A549 (cell line): ENCODE results near the gene HOXA2. TPM values are rescaled to one million over a fixed set of nuclear protein-coding genes. Genes with fewer than 3 reads are reported as not detected.
A peak's percentile ranks its signal among the peaks of the same experiment; 100 is the strongest.

ENCODE experiments used
- ATAC-seq, 2 experiments: fragments of 200-7000 bp in 1 of 2; fragments of >200 bp in 1 of 2; cut with Nextera tagmentation in 1 of 2; cut with Tn5 transposase in 1 of 2; 3 replicates each; pipeline versions ENCODE4 v1.8.0 to v1.9.1; 2018 to 2020; ENCODE audit warnings: mild to moderate bottlenecking in 1 of 2, moderate library complexity in 1 of 2
- CTCF ChIA-PET: fragments of 300-600 bp; sonication (Branson Sonifier 250); formaldehyde crosslinking; extraction: SDS; loops from one replicate; lab custom pipeline; 2021; ENCODE audit warnings: antibody characterized with exemption, inconsistent platforms; lab: Yijun Ruan, JAX
- POLR2A ChIA-PET: fragments of 350-600 bp; formaldehyde crosslinking; extraction: SDS; loops from one replicate; lab custom pipeline; 2021; ENCODE audit warnings: antibody characterized with exemption, inconsistent platforms; lab: Yijun Ruan, JAX
- DNase-seq, 2 experiments: peaks; one replicate each; pipeline versions ENCODE4 v3.0.0 to v3.0.0-alpha.2; 2011 to 2016; ENCODE audit warnings: low read depth in 1 of 2, low spot score in 1 of 2
- FAIRE-seq: peaks from 2 replicates; lab custom pipeline; 2011; peaks lifted over from hg19 to GRCh38; lab: Jason Lieb, UNC
- H3K27ac ChIP-seq, 2 experiments: fragments of >200 bp; sonication (Bioruptor Twin); formaldehyde crosslinking; 3 replicates each; pipeline ENCODE4 v1.5.1; 2016 to 2017
- H3K4me1 ChIP-seq: fragments of >200 bp; sonication (Bioruptor Twin); formaldehyde crosslinking; 3 replicates; pipeline ENCODE4 v1.6.1; 2016
- H3K4me2 ChIP-seq: fragments of >200 bp; sonication (Bioruptor Twin); formaldehyde crosslinking; 3 replicates; pipeline ENCODE4 v1.6.1; 2016
- H3K4me3 ChIP-seq: fragments of >200 bp; sonication (Bioruptor Twin); formaldehyde crosslinking; 3 replicates; pipeline ENCODE4 v1.5.1; 2016
- H3K9me3 ChIP-seq: fragments of >200 bp; sonication (Bioruptor Twin); formaldehyde crosslinking; 3 replicates; pipeline ENCODE4 v1.6.1; 2016
- BHLHE40 ChIP-seq: IDR thresholded peaks from 2 replicates; pipeline ENCODE4 v1.6.1; 2012; ENCODE audit warnings: low read depth, low read length, inconsistent platforms
- CBX2 ChIP-seq: fragments of 200-600 bp; sonication (generic); IDR thresholded peaks from 2 replicates; pipeline ENCODE4 v1.6.1; 2016; ENCODE audit warnings: low read depth, mild to moderate bottlenecking, borderline replicate concordance
- E2F6 ChIP-seq: IDR thresholded peaks from 2 replicates; pipeline ENCODE4 v1.6.1; 2012; ENCODE audit warnings: low read depth, borderline replicate concordance
- EHMT2 ChIP-seq: fragments of 200-600 bp; sonication (generic); IDR thresholded peaks from 2 replicates; pipeline ENCODE4 v1.6.1; 2016; ENCODE audit warnings: antibody characterized with exemption, low read depth, mild to moderate bottlenecking, moderate library complexity
- EP300 ChIP-seq, 2 experiments: fragments of >200 bp; sonication (Bioruptor Twin); formaldehyde crosslinking; IDR thresholded peaks; 2 replicates in 1 of 2; 3 replicates in 1 of 2; pipeline ENCODE4 v1.6.1; 2016 to 2017
- GATA3 ChIP-seq: IDR thresholded peaks from 2 replicates; pipeline ENCODE4 v1.6.1; 2012; ENCODE audit warnings: borderline replicate concordance
- HEYL ChIP-seq: fragments of 250-450 bp; sonication (Bioruptor Pico); IDR thresholded peaks from 2 replicates; pipeline ENCODE4 v1.8.0; 2021; ENCODE audit warnings: mild to moderate bottlenecking, moderate library complexity
- JUNB ChIP-seq: fragments of >200 bp; sonication (Bioruptor Twin); formaldehyde crosslinking; IDR thresholded peaks from 2 replicates; pipeline ENCODE4 v1.6.1; 2016
- MAFK ChIP-seq: fragments of 450-650 bp; IDR thresholded peaks from 2 replicates; pipeline ENCODE4 v1.6.1; 2014; ENCODE audit not compliant: partially characterized antibody
- NFE2L2 ChIP-seq: fragments of 150-350 bp; conservative IDR thresholded peaks from 2 replicates; pipeline ENCODE4 v1.6.1; 2014; ENCODE audit warnings: low read length
- NPAS2 ChIP-seq: fragments of 250-450 bp; sonication (Bioruptor Pico); IDR thresholded peaks from 2 replicates; pipeline ENCODE4 v1.8.0; 2022; ENCODE audit warnings: mild to moderate bottlenecking, moderate library complexity, borderline replicate concordance
- PHF8 ChIP-seq: fragments of 200-600 bp; sonication (generic); IDR thresholded peaks from 2 replicates; pipeline ENCODE4 v1.6.1; 2016; ENCODE audit warnings: low read depth, mild to moderate bottlenecking, antibody characterized with exemption, moderate library complexity, borderline replicate concordance
- POLR2A ChIP-seq: IDR thresholded peaks from 2 replicates; pipeline ENCODE4 v1.6.1; 2012; ENCODE audit warnings: mild to moderate bottlenecking, low read length
- POLR2AphosphoS2 ChIP-seq: conservative IDR thresholded peaks from 2 replicates; pipeline ENCODE4 v1.6.1; 2012; ENCODE audit warnings: low read length, improper control_type of control experiment, inconsistent platforms
- RARB ChIP-seq: fragments of 250-450 bp; sonication (Bioruptor Pico); IDR thresholded peaks from 2 replicates; pipeline ENCODE4 v1.8.0; 2021; ENCODE audit warnings: mild to moderate bottlenecking, moderate library complexity
- RNF2 ChIP-seq: fragments of 200-600 bp; sonication (generic); IDR thresholded peaks from 2 replicates; pipeline ENCODE4 v1.6.1; 2016; ENCODE audit warnings: low read depth, mild to moderate bottlenecking, antibody characterized with exemption, moderate library complexity, borderline replicate concordance
- SMC3 ChIP-seq: fragments of >200 bp; sonication (Bioruptor Twin); formaldehyde crosslinking; IDR thresholded peaks from 3 replicates; pipeline ENCODE4 v1.6.1; 2018; ENCODE audit warnings: inconsistent platforms
- ZC3H11A ChIP-seq: fragments of 450-650 bp; IDR thresholded peaks from 2 replicates; pipeline ENCODE4 v1.6.1; 2014; ENCODE audit warnings: antibody characterized with exemption, mild to moderate bottlenecking
- ZFP36 ChIP-seq: fragments of 450-650 bp; IDR thresholded peaks from 2 replicates; pipeline ENCODE4 v1.6.1; 2014; ENCODE audit warnings: borderline replicate concordance; ENCODE audit not compliant: partially characterized antibody
- ZNF302 ChIP-seq: fragments of 250-450 bp; sonication (Bioruptor Pico); IDR thresholded peaks from 2 replicates; pipeline ENCODE4 v1.9.0; 2021; ENCODE audit warnings: inconsistent platforms, mild to moderate bottlenecking, moderate library complexity
- ZSCAN20 ChIP-seq: fragments of 250-450 bp; sonication (Bioruptor Pico); IDR thresholded peaks from 2 replicates; pipeline ENCODE4 v1.8.0; 2022; ENCODE audit warnings: mild to moderate bottlenecking, moderate library complexity
- WGBS: methylation state at CpG from one replicate; pipeline ENCODE4 v1.1.6; 2017; ENCODE audit errors: missing lambda C conversion rate; 5-methylcytosine and 5-hydroxymethylcytosine counted together
- polyA plus RNA-seq, 4 experiments: library from polyadenylated mRNA; depleted of rRNA in 3 of 4; stranded (reverse); fragments of >200 nt; fragmentation: RNase III in 1 of 4; extraction: RNeasy Plus Mini Kit Qiagen cat#74134 plus additional on column Dnase treatment in 1 of 4; gene quantifications; 2 replicates in 3 of 4; 3 replicates in 1 of 4; pipeline ENCODE4 v1.2.3, GENCODE V29; 2011 to 2017

Gene HOXA2
- polyA plus RNA-seq, 2 of the 4 experiments (the other 2 are of a cell fraction), result 1.3 to 2.1 TPM

- TF ChIP-seq NPAS2 (CRISPR knock-in tag), result no peak
- no peak for TF ChIP-seq ZSCAN20 (CRISPR knock-in tag)
- no peak for TF ChIP-seq EP300 (IDR thresholded peaks at IDR 0.05)
- TF ChIP-seq RNF2, result no peak
- TF ChIP-seq ZNF302 (CRISPR knock-in tag), result no peak
- TF ChIP-seq RARB, result no peak
- TF ChIP-seq HEYL (CRISPR knock-in tag), result no peak
- no peak for TF ChIP-seq ZC3H11A
- no peak for TF ChIP-seq GATA3
- no peak for TF ChIP-seq NFE2L2
- TF ChIP-seq ZFP36, result no peak
- TF ChIP-seq JUNB, result no peak
- no peak for TF ChIP-seq CBX2
- TF ChIP-seq POLR2AphosphoS2, result no peak
- no peak for TF ChIP-seq EHMT2
- TF ChIP-seq PHF8, result no peak
- TF ChIP-seq MAFK, result no peak
- no peak for TF ChIP-seq BHLHE40
- TF ChIP-seq POLR2A, result no peak
- DNase-seq (no peak), FAIRE-seq (no peak), ATAC-seq (no peak)
- peak overlapping the region; percentile 91 to 93 for H3K27ac ChIP-seq
- no peaks in the 10 kb centered on the region for H3K9me3 ChIP-seq
- peaks cover 18% of the 10 kb centered on the region for H3K4me1 ChIP-seq
- CTCF ChIA-PET, result interaction anchor here (0.6 to 3.8 kb wide), 13 partner anchors 8 to 1205 kb away, joined by 3 to 20 read pairs (median 3); no protein-coding TSS in a partner anchor
- H3K4me3 ChIP-seq, result peak overlapping the region; percentile 91
- peak overlapping the region; percentile 82 for H3K4me2 ChIP-seq
- whole genome bisulfite sequencing, result 86% methylated on average over 35 of the region's 35 CpGs
- POLR2A ChIA-PET, result interaction anchor here (0.5 to 3.4 kb wide), 4 partner anchors 11 to 234 kb away, joined by 3 to 20 read pairs (median 7); no protein-coding TSS in a partner anchor
Measured at GRCh38 chr7:27097686-27098577, 4.6 kb downstream of the HOXA2 start.

DNA sequence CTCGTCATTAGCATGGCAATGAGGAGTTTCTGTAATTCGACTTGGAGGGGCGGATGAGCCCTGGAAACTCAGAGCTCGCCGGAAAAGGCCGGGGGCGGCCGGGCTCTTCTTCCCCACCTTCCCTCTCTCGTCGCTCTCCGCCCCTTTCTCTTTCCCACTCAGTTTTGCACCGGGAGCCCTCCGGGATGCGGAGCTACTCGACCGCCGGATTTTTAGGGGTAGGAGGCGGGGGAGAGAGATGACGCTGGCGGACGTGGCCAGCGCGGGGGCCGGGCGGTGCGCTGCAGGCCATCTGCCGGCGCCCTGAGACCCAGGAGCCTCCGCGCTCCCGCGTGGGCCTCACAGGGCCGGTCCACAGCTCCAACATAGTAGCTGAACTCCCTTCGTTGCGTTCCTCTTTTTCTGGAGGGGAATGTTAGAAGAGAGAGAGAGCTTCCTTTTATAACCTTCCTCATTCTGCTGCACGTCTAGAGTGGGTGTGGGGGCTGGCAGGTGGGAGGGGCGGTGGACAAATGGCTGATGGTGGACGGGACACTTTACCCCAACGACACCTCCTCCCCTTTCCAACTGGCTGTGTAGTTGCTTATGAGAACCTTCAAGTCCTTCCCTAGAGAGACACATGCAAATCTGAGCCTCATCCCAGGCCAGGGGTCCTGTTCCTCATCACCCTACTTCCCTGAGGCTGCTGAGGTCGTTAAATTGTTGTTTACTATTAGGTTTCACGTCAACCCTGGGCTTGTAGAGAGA, 5.5 kb downstream of the HOXA2 start:
- peak overlapping the region; percentile 82 for H3K4me2 ChIP-seq
- DNase-seq, result no peak
- H3K4me3 ChIP-seq, result peak overlapping the region; percentile 91
- 2% methylated on average over 40 of the region's 41 CpGs for WGBS
- peak; percentile 48 to 55; a peak in 5 of 6 replicates for ATAC-seq
- CTCF ChIA-PET, result interaction anchor here (0.6 to 3.2 kb wide), 13 partner anchors 9 to 414 kb away, joined by 3 to 20 read pairs (median 4); no protein-coding TSS in a partner anchor
- FAIRE-seq, result no peak
- no peaks in the 10 kb centered on the region for H3K9me3 ChIP-seq
- peak overlapping the region; percentile 91 to 93 for H3K27ac ChIP-seq
- TF ChIP-seq SMC3, result peak; percentile 4; the same call in 1 of the 3 replicates
- no peak for TF ChIP-seq E2F6
- peaks cover 18% of the 10 kb centered on the region for H3K4me1 ChIP-seq
- POLR2A ChIA-PET, result interaction anchor here (1.0 to 3.4 kb wide), 7 partner anchors 9 to 234 kb away, joined by 3 to 20 read pairs (median 8); partner anchors contain the start of gene SKAP2
